Activated CD8-positive, alpha-beta memory T cell treated with anti-CD3 and anti-CD28 coated beads for 4 hours (primary cell): Measurements from ENCODE around the gene UNC50.
"Not testable (repeated sequence)": the region's sequence is repeated elsewhere in the genome, so short reads cannot be mapped to it uniquely, and the experiment has no call there.

ENCODE experiments used
- DNase-seq, 2 donors: peaks; one replicate each; pipeline ENCODE4 v3.0.0-alpha.2; 2020; ENCODE audit warnings: low read depth in 2 of 2

UNC50 gene

DNA sequence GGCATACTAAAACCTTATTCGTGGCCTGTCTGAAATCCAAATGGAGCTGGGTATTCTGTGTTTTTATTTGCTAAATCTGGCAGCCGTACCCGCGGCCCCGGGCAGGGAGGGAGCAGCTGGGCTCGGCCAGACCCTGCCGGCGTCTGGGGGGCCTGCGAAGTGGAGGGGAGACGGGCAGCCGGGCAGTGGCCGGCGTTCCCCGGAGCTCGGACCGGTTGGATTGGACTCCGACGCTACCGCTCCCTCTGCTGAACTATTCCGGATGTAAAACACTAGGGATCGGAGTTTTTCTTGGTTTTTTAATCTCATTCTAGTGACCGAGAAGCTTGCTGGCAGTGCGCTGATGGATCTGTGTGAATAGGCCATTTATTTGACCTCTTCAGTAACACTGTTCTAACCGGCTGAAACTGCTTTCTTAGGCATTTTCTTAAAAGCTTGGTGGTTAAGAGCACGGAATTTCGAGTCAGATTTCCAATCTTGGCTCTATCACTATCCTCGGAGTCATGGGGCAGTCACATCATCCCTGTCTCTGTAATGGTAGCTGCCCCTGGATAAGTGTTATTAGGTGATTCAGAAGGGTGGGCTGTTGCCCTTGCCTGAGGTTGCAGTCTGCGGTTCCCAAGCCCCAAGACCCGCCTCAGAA lies 694 bp downstream of the UNC50 start:
- no peak for DNase-seq

GRCh38 chr2:98614024-98614739 lies 5.8 kb downstream of the UNC50 start:
- DNase-seq: no peak

- no peak for DNase-seq
These were observed 7.1 kb downstream of the UNC50 start for GRCh38 chr2:98615481-98615880.

GRCh38 chr2:98617149-98617548 lies 8.8 kb downstream of the UNC50 start:
- no peak for DNase-seq

- DNase-seq: no peak
These were observed 15.3 kb downstream of the UNC50 start for GRCh38 chr2:98623657-98624056.

DNA sequence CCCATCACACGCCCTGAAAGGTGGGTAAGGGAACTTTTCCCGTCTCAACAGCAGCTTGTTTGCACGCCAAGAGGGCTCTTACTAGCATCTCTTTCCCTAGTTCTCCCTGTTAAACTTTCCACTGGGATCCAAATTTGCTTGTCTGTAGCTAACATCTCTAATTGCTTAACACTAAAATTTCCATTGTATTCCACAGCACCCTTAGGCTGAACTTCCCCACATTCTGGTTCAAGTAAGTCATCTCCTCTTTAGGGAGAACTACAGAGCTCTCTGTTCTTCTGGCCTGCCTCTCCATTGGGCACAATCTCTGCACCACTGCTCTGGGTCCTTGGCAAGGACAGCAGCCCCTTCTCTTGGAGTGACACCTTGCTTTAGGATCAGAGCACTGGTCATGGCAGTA lies 24.0 kb downstream of the UNC50 start:
- DNase-seq: no peak

GRCh38 chr2:98634406-98635092 lies 26.2 kb downstream of the UNC50 start:
- DNase-seq: no peak

DNA sequence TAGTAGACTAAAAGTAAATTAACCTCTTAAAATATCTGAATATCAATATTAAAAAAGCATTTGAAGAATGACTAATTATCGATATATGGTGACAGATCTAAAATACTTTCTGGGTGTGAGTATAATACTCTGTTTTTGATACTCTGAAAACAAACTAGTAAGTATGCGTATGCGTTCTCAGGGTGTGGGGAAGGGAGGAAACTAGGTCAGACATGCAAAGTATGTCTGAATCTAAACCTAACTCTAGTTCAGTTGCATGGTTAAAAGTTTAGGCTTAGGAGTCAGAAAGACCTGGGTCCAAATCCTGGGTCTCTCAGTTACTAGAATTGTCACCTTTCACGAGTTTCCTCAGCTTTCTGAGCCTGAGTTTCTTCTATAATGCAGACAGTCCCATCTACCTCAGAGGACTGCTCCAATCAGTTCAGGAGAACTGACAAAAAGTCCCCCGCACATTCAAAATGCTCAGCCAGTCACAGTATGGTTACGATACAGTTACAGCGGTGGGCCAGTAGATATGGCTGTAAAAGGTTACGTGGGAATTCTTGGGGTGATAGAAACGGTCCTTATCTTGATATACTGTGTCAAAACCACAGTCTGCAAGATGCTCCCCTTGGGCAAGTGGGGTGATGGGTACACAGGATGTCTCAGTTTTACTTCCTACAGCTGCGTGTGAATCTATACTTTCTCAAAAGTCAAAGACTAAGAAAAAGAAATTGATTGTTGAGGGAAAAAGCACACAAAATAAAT lies 29.2 kb downstream of the UNC50 start:
- peak in 1 of 2 donors; percentile 27 for DNase-seq

DNA sequence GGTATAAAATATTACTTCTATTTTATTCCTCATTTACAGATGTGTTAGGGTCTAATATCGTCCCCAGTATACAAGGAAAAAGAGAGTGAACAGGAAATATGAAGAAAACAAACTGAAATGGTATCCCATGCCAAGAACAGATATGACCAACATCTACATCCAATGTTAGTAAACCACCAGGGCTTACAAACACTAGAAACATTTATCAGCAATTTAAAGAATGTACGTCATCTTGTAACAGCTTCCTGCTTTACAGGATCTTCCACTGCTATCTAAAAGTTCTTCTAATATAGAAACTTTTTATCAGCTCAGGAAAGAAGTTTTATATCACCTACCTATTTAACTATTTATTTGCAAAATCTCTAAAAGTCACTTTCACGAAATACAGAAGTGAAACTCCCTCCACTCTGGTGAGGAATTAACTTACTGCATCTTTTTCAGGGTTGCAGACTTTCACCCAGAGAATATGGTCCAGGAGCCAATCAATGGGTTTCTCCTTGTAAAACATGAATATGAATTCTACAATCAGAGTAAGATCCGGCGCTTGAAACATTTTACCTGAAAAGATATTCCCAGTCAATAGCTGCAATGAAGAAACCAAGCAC lies 35.2 kb downstream of the UNC50 start:
- DNase-seq: no peak

- DNase-seq: no peak
These were observed 39.2 kb downstream of the UNC50 start for GRCh38 chr2:98647636-98648035.

DNA sequence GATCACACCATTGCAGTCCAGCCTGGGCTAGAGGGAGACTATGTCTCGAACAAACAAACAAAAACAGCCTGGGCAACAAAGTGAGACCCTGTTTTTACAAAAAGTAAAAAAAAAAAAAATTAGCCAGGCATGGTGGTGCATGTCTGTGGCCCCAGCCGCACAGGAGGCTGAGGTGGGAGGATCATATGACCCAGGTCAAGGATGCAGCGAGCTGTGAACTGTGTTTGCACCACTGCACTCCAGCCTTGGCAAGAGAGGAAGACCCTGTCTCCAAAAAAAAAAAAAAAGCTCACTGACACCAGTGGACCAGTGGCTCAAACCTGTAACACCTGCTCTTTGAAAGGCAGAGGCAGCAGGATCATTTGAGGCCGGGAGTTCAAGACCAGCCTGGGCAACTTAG lies 40.1 kb downstream of the UNC50 start:
- DNase-seq: no peak

DNA sequence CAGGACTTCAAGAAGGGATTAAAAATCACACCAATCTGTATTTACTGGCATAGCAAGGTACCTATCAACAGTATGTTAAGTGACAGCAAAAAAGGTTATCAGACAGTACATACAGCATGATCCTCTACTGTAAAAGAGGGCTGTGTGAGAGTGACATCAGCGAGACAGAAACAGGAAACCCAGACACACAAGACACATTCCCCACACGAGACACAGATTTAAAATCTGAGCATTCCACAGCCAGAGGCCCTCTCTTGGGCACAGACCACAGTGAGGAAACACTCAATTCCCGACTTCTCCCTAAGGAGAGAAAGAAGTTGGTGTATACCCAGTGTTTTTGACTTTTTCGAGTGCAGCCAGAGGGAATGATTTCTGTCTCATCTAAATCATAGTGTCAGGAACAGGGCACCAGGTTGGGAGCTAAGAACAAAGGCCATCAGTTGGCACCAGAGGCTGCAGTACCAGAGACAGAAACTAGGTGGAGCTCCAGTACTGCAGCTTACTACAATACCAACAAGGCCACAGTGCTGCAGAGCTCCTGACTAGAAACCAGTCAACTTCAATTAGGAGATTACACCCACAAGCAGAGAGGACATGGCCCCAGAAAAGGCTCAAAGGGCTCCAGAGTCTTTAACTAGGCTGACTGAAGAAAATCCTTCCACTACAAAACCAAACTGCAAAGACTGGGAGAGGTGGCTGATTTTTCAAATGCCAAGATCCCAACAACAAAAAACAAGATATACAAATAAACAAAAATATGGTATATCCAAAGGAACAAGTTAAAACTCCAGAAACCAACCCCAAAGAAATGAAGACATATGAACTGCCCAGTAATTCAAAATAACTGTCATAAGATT lies 41.0 kb downstream of the UNC50 start:
- DNase-seq: peak; percentile 64 to 66

GRCh38 chr2:98649992-98650375 lies 41.6 kb downstream of the UNC50 start:
- DNase-seq: no peak

- DNase-seq: no peak
These were observed 42.6 kb downstream of the UNC50 start for GRCh38 chr2:98650998-98651397.

GRCh38 chr2:98654699-98655495 lies 46.5 kb downstream of the UNC50 start:
- no peak for DNase-seq

DNA sequence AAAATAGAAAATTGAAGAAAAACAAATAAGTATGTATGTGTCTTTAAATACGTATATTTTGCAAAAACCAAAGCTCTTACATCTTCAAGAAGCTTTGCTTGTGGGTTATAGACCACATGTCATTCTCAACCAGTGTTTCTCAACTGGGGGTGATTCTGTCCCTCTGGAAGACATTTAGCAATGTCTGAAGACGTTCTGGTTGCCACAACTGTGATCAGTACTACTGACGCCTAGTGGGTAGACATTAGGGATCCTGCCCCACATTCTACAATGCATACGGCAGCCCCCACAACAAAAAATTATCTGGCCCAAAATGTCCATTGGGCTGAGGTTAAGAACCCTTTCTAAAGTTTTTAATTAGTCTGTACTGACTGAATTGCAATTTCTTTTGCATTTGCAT lies 48.4 kb downstream of the UNC50 start:
- no peak for DNase-seq

DNA sequence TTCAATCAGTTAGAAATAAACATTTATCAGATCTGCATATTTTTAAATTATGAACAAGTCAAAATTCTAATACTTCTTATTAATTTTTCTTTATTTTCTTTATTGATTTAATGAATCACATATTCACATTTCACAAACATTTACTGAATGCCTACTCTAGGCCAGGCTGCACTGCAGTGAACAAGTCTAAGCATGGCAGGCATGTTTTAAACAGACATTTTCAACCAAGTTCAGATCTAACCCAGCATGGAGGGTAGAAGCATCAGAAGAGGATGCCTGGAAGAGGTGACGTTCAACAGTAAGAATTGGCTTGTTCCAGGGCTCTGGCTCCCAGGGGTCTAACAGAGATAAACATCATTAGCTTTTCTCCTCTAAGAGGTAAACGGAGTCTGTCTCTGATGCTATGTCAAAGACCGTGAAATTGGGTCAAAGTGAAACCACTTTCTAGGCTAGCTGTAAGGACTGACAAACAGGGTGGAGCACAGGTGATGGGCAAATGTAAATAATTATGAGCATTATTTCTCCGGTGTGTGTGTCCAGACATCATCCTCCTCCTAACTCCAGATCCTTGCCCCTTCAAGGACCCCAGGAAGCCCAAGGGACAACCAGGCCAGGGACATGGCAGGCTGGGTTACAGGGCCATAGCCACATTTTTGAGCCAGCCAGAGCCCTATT lies 50.6 kb downstream of the UNC50 start:
- DNase-seq: no peak

GRCh38 chr2:98659491-98659840 lies 51.1 kb downstream of the UNC50 start:
- DNase-seq: not testable (repeated sequence)

- DNase-seq: no peak
These were observed 55.2 kb downstream of the UNC50 start for GRCh38 chr2:98663511-98664090.
